GM18520 (cell line): ENCODE measurements around the gene CYP51A1.
A peak's percentile ranks its signal among the peaks of the same experiment; 100 is the strongest.
"Not testable (repeated sequence)": the region's sequence is repeated elsewhere in the genome, so short reads cannot be mapped to it uniquely, and the experiment has no call there.

Experiments
- ATAC-seq: cut with Tn5 transposase; IDR thresholded peaks from one replicate; pipeline ENCODE4 v1.9.1; 2021; ENCODE audit not compliant: unreplicated experiment

CYP51A1 gene

DNA sequence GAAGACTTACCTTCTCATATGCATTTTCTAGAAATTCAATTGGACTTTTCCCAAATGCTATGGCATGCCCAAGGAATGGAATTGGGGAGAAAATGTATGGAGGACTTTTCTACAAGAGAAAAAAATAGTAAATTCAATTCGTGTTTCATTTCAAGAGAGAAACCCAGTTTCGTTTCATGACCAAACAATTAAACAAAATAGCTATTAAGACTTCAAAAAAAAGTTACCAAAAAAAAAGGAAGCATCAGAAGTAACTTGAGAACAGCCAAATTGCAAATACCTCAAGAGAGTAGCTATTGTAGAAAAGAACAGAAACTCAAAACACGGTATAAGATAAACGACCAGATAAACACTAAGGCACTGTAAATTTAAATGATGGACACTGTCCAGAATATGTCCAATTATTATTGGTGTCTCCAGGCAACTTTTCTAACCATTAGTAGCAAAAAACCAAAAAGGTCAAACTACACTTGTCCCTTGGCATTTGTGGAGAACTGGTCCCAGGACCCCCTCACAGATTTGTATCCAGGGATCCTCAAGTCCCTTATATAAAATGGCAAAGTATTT is 2.4 kb downstream of the CYP51A1 start:
- no peak for ATAC-seq

DNA sequence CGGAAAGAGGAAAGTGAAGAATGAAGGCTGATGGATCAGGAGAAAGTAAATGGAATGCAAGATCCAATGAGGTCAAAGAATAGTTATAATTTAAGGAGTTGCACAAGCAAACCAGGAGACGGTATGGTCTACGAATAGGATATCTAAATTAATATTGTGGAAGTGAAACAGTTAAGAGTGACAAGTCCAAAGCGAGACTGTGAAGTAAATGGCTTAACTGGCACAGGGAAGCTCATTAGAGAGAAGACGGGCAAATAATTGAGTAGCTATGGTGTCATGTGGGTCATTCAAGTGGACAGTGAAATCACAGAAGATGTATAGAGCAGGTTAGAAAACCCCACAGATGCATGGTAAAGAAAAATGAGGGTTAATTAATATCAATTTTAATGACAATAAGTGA is 3.2 kb downstream of the CYP51A1 start:
- no peak for ATAC-seq

DNA sequence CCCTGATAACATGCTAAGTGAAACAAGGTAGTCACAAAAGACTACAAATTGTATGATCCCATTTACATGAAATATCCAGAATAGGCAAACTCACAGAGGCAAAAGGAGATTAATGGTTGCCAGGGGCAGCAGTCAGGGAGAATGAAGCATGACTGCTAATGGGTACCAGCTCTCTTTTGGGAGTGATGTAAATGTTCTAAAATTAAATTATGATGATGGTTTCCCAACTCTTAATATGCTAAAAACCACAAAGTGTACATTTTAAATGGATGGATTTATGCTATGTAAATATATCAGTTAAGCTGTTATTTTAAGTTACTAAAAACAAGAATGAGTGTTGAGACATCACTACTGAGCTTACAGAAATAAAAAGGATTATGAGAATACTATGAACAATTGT is 12.6 kb downstream of the CYP51A1 start:
- ATAC-seq = no peak

DNA sequence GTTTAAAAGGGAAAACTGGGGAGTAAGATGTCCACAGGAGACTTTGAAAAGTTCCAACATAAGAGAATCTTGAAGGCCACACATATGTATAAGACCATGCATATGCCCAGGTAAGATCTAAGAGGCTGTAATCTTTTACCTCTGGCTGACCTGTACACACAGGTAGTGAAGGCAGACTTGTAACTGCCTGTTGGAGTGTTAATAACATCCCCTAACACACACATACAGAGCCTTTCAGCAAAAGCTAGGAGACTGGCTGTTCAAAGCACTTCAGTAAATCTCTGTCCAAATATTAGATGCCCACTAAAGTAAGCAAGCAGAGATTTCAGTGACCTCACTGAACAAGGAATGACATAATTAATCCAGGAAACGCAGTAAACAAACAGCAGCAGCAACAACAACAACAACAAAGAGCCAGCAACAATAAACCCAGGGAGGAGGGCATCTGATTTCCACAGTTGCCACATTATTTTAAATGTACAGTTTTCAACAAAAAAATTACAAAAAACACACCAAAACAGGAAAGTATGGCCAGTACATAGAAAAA is 15.0 kb downstream of the CYP51A1 start:
- ATAC-seq = no peak

DNA sequence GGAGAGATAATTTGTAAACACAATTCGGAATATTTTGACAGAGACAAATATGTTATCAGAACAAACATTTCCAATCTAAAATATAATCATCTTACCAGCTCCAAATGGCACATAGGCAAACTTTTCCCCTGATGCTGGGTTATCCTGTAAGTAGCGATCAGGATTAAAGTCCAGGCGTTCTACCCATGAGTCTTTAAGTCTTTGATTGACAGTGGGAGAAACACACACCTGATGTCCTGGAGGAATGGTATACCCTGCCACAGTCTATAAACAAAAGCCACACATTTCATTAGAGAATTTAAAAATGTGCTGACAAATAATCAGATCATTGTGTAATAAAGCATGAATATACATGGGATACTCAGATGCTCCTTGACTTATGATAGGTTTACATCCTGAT is 17.3 kb downstream of the CYP51A1 start:
- ATAC-seq = no peak

DNA sequence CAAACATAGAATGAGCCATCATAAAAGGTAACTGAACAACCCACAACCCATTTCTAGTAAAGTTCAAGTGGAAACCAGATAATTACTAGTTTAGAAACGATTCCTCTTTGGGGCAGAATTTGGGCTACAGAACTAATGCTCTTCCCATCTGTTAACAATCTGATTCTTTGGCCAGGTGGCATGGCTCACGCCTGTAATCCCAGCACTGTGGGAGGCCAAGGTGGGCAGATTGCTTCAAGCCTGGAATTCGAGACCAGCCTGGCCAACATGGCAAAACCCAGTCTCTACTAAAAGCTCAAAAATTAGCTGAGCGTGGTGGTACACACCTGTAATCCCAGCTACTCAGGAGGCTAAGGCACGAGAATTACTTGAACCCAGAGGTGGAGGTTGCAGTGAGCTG is 18.5 kb downstream of the CYP51A1 start:
- no peak for ATAC-seq

DNA sequence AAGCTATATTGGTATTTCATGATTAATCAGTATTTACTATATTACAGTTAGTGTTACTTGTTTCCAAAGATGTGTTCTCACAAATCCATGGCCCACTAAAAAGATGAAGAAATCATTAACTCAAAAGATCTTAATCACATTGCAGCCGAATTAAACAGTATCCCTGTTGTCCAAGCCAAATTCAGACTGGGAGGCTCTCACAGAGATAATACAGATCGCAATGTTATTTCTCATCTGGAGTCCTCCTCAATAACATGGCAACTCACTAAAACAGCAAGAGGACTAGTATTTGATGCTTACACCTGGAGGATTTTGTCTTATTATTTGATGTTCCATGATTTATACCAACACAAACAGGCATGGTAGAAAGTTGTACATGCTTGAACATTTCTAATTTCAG is 23.4 kb downstream of the CYP51A1 start:
- no peak for ATAC-seq

DNA sequence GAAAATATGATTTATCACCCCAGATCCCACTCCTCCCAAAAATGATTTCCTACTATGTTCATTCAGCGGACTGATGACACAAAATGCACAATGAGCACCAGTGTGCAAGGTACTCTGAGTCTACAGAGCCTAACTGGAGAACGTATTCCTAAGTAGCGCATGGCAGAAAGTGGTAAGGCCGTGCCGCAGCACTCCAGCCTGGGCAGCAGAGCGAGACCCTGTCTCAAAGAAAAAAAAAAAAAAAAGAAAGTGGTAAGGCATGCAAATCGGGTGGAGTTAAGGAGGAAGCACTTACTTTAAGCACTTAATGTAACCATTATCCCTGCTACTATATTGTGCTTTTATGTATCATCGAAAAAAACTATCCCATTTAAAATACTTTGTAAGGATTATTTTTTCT is 25.5 kb downstream of the CYP51A1 start:
- no peak for ATAC-seq

DNA sequence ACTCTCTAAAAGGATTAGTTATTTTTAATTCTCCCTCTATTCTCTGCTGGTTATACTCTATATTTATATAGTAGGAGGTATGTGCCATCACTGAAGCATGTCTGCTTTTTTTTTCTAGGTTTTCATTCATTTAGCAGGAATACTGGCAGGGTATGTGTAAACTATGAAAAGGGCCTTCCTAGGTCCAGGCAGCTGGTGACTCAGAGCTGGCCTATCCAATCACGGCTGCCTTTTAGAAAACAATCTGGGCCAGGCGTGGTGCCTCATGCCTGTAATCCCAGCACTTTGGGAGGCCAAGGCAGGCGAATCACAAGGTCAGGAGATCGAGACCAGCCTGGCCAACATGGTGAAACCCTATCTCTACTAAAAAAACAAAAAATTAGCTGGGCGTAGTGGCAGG is 31.4 kb downstream of the CYP51A1 start:
- not testable (repeated sequence) for ATAC-seq

DNA sequence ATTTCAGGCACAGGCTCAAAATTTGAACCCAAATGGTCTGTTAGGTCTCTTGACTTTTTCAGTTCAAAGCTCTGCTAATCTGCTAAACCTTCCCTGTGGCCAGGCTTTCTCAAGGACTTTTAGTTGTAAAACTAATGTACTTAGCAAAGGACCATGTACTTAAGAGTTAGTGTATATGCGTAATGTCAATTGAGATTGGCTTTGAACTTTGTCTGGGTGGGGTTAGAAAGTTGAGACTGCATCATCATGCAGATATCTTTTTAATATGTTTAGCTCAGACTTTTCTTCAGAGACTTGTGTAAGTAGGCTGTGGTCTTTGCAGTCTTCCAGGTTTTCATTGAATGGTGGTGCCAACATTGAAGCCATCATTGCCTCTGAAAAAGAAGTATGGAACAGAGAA is 33.7 kb downstream of the CYP51A1 start:
- ATAC-seq = no peak

DNA sequence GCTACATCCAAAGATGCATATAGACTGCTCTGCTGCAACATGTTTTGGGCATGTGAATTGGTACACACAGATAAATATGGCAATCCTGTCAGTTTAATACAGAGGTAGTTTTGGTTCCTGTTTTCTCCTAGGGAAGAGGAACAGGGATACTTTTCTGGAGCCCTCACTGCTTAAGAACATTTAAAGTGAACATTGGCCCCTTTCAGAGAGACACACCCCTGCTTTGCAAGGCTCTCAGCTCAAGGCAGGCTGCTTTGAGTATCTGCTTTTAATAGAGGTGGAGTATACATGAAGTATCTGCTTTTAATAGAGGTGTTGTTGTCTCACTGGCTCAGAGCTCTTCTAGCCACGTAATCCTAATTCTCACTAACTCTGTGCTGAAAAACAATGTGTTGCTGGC is 38.9 kb downstream of the CYP51A1 start:
- ATAC-seq = no peak

DNA sequence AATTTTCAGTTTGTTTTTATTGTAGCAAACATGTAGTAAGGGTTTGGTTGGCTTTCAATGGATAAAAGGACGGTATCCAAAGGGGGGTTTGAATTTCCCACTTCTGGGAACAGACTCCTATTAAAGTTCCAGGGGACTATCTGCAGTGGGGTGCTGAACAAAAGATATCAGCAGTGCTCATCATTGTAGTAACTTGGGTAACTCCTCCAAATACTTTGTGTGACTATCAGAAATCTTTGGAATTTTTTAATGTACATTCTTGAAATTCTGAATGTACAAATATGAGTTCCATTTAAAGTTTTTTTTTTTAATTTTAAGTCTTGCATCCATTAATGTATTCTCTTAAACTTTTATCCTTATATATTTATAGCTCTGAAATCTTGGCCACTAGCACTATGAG is 42.1 kb downstream of the CYP51A1 start:
- no peak for ATAC-seq

DNA sequence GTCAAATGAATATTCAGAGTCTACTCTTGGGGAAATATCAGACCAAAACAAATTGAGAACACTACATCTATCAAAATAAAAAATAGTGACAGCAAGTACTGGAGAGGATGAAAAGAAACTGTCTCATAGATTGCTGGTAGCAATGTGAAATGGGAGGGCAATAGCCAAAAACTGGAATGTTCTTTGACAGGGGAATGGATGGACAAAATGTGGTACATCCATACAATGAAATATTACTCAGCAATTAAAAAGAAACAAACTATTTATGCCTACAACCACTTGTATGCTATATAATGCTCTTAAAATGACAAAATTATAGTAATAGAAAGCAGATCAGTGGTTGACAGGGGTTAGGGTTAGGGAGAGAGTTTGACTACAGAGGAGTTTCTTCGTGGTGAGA is 46.0 kb downstream of the CYP51A1 start:
- no peak for ATAC-seq

DNA sequence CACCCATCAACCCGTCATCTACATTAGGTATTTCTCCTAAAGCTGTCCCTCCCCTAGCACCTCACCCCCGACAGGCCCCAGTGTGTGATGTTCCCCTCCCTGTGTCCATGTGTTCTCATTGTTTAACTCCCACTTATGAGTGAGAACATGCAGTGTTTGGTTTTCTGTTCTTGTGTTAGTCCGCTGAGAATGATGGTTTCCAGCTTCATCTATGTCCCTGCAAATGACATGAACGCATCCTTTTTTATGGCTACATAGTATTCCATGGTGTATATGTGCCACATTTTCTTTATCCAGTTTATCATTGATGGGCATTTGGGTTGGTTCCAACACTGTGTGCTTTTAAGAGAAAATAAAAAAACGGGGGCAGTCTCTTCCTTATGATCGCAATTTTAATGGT is 50.4 kb downstream of the CYP51A1 start:
- not testable (repeated sequence) for ATAC-seq

DNA sequence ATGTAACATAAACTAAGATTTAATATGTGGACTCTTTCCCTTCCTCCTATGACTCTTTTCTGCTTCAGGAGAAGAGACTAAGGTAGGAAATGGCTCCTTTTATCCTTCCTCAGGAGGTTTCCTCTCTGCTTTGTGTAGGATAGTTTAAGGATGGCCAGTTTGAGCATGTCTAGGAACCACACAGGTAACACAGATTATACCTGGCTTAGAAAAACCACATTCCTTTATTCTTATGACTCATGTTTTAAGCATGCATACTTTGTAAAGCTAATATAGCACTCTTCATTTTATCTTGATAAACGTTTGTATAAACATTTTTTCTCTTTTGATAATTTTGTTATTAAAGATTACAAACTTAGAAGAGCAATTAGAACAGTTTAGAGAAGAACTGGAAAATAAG is 57.8 kb downstream of the CYP51A1 start:
- no peak for ATAC-seq

DNA sequence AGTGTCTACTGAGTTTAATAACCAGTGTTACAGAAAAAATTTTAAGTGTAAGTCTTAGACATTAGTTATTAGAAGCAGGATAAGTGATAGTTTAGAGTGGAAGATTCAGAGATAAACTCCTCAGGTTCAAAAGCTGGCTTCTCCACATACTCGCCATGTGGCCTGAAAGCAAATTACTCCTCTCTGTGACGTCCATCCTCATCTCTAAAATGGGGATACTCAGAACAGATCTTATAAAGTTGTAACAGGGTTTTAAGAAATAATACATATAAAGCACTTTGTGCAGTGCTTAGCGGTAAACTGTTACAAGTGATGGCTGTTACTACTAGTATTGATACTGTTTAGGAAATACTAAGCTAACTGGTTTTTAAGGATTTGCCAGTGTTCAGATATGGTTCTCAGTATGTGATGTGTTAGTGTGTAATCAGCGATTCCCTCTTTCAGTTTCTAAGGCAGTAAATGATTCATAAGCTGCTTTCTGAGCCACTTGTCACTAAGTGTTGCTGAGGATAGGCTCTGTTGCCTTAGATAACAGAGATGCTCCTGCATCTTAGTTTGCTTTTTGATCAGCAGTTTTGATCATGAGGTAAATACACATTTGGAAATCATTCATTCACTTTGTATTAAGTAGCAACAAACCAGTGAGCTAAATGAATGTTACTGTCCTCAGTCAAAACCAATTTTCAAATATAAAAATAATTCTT is 58.7 kb downstream of the CYP51A1 start:
- peak; percentile 95 for ATAC-seq

DNA sequence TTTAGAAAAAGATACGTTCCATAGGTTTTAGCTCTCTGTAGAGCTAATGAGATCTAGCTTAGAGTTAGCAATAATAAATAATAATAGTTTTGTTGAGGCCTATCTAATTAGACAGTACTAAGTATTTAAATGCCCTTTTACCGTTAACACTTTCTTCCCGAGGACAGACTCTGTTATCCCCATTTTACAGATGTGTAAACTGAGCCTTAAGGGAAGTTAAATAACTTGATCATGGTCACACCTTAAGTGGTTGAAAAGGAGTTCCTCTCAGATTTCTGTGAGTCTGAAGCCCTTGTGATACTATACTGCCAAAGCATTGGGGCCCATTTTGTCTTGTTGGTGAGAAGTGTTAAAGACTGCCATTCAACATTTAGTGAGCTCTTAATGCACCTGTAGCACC is 61.6 kb downstream of the CYP51A1 start:
- ATAC-seq = no peak

DNA sequence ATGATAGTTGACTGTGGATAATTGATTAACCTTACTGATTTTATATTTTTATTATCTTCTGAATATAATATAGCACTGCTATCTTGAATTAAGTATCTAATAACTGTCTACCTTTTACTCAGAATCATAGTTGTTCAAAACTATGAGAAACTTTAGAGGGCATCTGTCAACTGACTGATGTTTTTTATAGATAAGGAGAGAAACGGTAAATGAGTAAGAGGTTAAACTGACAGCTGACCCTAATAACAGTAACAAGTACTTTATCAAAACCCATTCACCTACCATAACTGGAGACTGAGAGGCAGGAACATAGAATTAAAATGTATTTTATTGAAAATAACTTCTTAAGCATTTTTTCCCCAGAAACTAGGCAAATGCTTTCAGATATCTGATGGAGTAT is 62.2 kb downstream of the CYP51A1 start:
- no peak for ATAC-seq

DNA sequence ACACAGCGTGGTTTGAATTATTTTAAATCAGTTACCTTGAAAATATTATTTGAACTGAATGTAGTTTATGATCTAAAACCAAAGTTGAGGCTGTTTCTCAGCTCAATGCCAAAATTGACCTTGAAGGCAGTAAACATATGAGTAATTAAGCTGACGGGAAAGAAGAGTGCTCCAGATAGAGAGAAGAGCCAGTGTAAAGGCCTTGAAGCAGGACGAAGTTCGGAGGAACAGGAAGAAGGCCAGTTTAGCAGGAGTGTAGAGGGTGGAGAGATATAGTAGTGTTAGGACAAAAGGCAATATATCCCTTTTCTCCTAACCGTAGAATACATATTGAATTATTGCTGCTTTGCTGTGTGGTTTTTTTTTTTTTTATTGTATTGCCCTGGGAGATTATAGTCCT is 63.2 kb downstream of the CYP51A1 start:
- ATAC-seq = no peak

DNA sequence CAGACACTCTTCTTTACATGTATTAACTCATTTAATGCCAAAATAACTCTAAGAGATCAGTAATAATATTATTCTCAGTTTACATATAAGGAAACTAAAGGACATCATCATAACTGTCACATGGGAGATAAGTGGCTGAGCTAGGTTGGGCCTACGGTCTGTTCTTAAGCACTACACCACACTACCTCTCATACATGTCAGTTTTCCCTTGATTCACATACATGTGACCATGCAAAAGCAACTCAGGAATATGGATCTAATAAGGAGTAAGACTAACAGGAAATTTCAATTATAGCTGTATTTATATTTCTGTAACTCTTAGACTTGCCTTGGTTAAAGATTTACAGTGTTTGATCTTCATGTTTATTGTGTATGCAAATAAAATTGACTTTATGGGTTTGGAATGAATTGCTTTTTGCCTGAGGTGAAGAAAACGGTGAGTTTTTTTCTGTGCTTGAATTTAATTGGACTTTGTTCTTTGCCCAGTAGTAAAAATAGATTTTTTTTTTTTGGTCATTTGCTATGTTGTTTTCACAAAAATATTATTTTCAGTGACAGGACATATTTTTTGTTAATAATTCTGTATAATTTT is 69.7 kb downstream of the CYP51A1 start:
- ATAC-seq = no peak
